GM06990 (cell line): Measurements from ENCODE around the gene PAIP2B.
"Not testable (repeated sequence)": the region's sequence is repeated elsewhere in the genome, so short reads cannot be mapped to it uniquely, and the experiment has no call there.

ENCODE experiments used
- DNase-seq: peaks from one replicate; pipeline ENCODE4 v3.0.0-alpha.2; 2011; ENCODE audit not compliant: insufficient read length; ENCODE audit errors: extremely low read depth
- H3K27me3 ChIP-seq: replicated peaks from 2 replicates; pipeline ENCODE4 v1.6.0; 2011; ENCODE audit warnings: low read length; ENCODE audit not compliant: control insufficient read depth, insufficient read depth
- H3K36me3 ChIP-seq: 2 replicates; pipeline ENCODE4 v1.5.1; 2011; ENCODE audit warnings: low read length; ENCODE audit not compliant: control insufficient read depth, insufficient read depth
- H3K4me3 ChIP-seq: replicated peaks from 2 replicates; pipeline ENCODE4 v1.5.1; 2011; ENCODE audit warnings: low read depth, mild to moderate bottlenecking, control low read depth, low read length
- TF ChIP-seq, protein P1 (sequence below): IDR thresholded peaks from 2 replicates; pipeline ENCODE4 v1.5.1; 2011; ENCODE audit warnings: low read length, control low read depth, mild to moderate bottlenecking, inconsistent platforms; ENCODE audit not compliant: insufficient read depth, poor library complexity, severe bottlenecking

The PAIP2B gene

DNA sequence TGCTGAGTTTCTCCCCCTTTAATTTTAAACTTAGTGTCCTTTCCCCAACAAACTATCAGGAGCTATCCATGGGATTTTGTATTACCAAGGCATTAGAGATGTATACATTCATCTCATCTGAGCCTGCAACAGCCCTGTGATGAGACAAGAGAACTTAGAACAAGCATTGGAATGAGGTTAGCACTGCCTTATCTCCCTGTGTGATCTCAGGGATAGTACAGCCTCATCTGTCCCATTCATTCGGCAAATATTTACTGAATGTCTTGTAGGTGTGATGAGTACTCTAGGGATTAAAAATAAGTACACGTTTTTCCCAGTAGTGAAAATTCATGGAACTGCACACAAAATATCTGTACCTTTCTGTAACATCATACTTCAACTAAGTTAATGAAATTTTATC, 45.6 kb downstream of the PAIP2B start:
- DNase-seq, result no peak

DNA sequence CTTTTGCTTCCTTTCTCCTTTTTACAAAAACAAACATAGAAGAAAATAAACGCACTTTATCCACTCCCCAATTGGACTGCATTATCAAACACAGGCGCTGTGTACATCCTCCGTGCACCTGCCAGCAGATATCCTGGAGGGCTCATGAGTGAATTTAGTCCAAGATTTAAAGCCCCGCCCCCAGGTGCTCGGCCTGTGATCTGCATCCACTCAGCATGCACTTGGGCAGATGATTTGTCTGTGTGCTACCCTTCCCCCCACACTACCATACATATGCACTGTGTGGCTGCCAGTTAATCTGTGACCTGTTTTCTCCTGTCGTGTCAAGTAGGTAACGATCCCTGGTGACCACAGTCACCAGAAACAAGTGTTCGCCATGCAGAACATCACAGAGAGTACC, 48.1 kb downstream of the PAIP2B start:
- H3K36me3 ChIP-seq, H3K4me3 ChIP-seq, DNase-seq, H3K27me3 ChIP-seq: not testable (repeated sequence)

More for the DNA sequence above, 45.6 kb downstream of the PAIP2B start:
- Histone ChIP-seq H3K4me3 (no peak overlapping the region), H3K36me3 (no peaks in the 10 kb centered on the region), H3K27me3 (no peaks in the 10 kb centered on the region)
- TF ChIP-seq, protein P1, sequence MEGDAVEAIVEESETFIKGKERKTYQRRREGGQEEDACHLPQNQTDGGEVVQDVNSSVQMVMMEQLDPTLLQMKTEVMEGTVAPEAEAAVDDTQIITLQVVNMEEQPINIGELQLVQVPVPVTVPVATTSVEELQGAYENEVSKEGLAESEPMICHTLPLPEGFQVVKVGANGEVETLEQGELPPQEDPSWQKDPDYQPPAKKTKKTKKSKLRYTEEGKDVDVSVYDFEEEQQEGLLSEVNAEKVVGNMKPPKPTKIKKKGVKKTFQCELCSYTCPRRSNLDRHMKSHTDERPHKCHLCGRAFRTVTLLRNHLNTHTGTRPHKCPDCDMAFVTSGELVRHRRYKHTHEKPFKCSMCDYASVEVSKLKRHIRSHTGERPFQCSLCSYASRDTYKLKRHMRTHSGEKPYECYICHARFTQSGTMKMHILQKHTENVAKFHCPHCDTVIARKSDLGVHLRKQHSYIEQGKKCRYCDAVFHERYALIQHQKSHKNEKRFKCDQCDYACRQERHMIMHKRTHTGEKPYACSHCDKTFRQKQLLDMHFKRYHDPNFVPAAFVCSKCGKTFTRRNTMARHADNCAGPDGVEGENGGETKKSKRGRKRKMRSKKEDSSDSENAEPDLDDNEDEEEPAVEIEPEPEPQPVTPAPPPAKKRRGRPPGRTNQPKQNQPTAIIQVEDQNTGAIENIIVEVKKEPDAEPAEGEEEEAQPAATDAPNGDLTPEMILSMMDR, result no peak

DNA sequence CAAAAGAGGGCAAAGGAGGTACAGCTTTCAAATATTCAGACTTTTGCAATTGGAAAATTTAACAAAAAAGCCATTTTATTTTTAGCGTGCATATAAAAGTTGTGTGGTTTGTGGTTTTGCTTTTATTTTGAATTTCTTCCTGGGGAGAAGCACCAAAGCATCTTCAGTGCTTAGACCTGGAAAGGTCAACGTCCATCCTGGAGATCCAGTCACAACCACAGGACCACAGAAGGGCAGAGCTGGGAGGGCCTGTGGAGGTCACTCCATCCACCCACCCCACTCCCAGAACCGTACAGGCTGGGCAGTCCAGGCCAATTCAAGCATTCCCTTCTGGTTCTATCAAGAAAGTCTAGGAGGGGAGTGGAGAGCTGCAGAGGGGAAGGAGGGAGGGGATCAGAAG, 52.7 kb downstream of the PAIP2B start:
- Histone ChIP-seq H3K27me3 (peaks cover 1% of the 10 kb centered on the region; the same call in 1 of the 2 replicates), H3K4me3 (no peak overlapping the region), H3K36me3 (no peaks in the 10 kb centered on the region)
- no peak for DNase-seq
- TF ChIP-seq, protein P1, result no peak

DNA sequence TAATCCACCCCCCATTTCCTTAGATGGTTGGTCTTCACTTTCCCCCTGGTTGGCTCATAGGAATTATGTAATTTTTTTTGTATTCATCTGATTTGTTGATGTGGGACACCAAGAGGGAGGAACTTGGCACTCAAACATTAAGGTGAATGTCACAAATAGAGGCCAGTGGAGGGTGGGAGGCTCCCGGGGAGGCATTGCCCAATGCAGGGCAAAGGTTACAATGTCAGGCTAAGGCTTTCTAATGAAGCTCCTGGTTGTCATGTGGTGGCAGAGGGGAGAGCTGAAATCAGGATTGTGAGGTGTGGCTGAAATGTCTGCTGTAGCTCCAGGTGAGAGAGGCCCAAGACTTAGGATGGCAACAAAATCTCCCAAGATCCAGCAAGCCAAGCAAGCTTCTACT, 53.8 kb downstream of the PAIP2B start:
- DNase-seq, result no peak
- Histone ChIP-seq H3K27me3 (peaks cover 1% of the 10 kb centered on the region; the same call in 1 of the 2 replicates), H3K36me3 (no peaks in the 10 kb centered on the region), H3K4me3 (no peak overlapping the region)
- TF ChIP-seq, protein P1, result no peak

DNA sequence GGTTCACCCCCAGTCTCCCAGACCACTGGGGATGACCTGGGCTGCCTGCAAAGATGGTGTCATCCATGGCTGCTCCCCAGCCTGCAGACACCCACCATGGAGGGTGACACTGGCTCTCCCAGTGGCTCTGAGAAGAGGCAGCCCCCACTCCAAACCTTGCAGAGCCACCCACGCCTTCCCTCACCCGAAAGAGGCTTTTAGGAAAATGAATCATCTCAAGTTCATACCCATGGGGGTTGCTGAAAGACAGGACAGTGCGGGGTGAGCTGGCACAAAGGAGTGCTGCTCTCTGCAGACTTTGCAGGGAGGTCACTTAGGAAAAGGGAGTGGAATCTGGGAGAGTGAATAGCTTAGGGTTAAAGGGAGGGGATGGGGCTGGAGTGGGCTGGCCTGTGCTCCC, 60.1 kb downstream of the PAIP2B start:
- no peak for DNase-seq
- H3K4me3 ChIP-seq, result no peak overlapping the region
- TF ChIP-seq, protein P1, result no peak
- no peaks in the 10 kb centered on the region; the same call in 1 of the 2 replicates for H3K27me3 ChIP-seq
- H3K36me3 ChIP-seq, result no peaks in the 10 kb centered on the region

DNA sequence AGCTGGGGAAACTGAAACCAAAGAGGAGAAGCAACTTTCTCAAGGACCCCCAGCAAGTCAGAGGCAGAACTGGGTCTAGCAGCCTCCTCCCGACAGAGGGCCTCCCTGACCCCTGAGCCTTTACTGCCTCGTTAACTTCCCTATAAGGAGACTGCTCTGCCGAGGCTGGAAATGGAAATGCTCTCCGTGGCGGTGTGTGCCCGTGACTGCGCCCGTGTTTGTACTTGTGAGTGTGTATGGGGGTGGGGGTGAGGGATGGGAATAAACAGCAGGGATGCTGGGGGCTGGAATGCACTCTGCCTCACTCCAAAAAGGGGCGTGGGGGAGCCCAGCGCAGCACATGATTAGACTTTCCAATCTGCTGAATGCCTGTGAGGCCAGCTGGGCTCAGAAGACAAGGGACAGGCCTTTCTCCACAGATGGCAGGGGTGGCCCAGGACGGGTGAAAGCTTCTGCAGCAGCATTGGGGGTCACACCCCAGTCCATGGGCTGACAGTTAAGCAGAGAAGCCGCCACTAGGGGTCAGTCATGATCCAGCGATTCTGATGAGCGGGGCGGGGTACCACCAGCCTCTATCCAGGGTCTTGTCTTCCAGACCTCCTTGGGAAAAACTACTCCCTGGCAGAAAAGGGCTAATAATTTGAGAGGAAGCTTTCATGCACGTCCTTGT, 69.6 kb downstream of the PAIP2B start:
- no peaks in the 10 kb centered on the region for H3K36me3 ChIP-seq
- no peaks in the 10 kb centered on the region for H3K27me3 ChIP-seq
- TF ChIP-seq, protein P1, result peak; percentile 77
- H3K4me3 ChIP-seq, result no peak overlapping the region
- DNase-seq, result no peak
